ENCODE data around the gene NKPD1. TPM values are rescaled to one million over a fixed set of nuclear protein-coding genes. Genes with fewer than 3 reads are reported as not detected.

The NKPD1 gene
- total and polyA plus RNA-seq, 2 experiments from 2014 or later: 0.24 to 1.3 TPM

DNA sequence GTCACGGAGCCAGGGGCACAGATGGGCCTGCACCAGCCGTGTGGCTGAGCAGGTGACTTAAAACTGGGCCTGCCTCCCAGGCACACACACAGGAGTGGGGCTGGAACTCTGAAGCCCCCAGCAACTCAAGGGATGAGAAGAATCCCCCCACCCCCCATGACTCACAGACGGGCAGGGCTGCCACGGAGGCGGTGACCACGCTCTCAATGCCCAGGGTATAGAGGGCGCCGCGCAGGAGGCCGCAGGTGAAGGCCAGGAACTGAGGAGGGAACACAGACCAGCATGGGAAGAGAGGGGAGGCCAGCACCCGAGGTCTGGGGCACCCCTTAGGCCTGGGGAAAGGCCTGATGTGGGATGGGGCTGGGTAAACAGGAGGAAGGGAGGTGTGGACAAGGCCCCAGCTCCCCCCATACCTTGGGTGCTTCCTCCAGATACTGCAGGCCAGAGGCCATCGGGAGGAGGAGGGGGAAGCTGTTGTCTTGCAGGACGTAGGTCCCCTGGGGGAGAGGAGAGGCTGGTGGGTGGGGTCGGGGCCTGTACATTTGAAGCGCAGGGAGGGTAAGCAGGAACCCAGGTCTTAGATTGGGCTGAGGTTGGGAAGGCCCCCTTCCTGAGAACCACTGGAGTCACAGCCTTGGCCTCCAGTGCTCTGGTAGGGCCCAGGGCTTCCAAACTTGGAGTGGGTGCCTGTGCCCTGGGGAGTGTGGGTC, 3.1 kb upstream of the NKPD1 start:
- Histone ChIP-seq H2AFZ (no peak overlapping the region), H3K9me2 (ENCODE audit: insufficient read depth) (no peaks in the 10 kb centered on the region), H4K20me1 (replicated peaks; ENCODE audit: insufficient read depth) (no peaks in the 10 kb centered on the region; the same call in 1 of the 2 replicates), H3K4me3 (no peak overlapping the region), H3K27me3 (ENCODE audit: insufficient read depth) (no peaks in the 10 kb centered on the region), H3K4me2 (no peak overlapping the region), H3K36me3 (ENCODE audit: insufficient read depth) (no peaks in the 10 kb centered on the region), H3K27ac (ENCODE audit: low read depth) (no peak overlapping the region), H3K79me2 (replicated peaks; ENCODE audit: insufficient read depth) (no peaks in the 10 kb centered on the region), H3K4me1 (ENCODE audit: insufficient read depth) (0 out of 2 replicates have a peak, but pooled peaks cover 4% of the 10 kb centered on the region), H3F3A (replicated peaks; ENCODE audit: low read depth) (no peaks in the 10 kb centered on the region; the same call in 1 of the 2 replicates)
- DNase-seq (ENCODE audit: low spot score) (no peak), ATAC-seq (no peak)
- Mint-ChIP-seq H3K27ac (no peak overlapping the region), H3K4me3 (no peak overlapping the region), H3K27me3 (ENCODE audit: insufficient read depth, low read depth, poor library complexity) (peaks cover 14% of the 10 kb centered on the region), H3K4me1 (peaks cover 20% of the 10 kb centered on the region), H3K9me3 (no peaks in the 10 kb centered on the region; the same call in 2 of the 3 replicates), H3K36me3 (ENCODE audit: low read depth) (no peaks in the 10 kb centered on the region)
- no peak for TF ChIP-seq CREB1 (CRISPR knock-in tag; IDR thresholded peaks at IDR 0.05; ENCODE audit: low read depth)
- TF ChIP-seq ZNF114 (CRISPR knock-in tag; IDR thresholded peaks at IDR 0.05): no peak
- no peak for TF ChIP-seq NANOG (IDR thresholded peaks at IDR 0.05; ENCODE audit: borderline replicate concordance)
- no peak for TF ChIP-seq JUNB (IDR thresholded peaks at IDR 0.05; ENCODE audit: unreplicated experiment)
- no peak for TF ChIP-seq EZH2phosphoT487 (IDR thresholded peaks at IDR 0.05; ENCODE audit: unreplicated experiment)
- no peak for TF ChIP-seq POLR2AphosphoS5 (IDR thresholded peaks at IDR 0.05; ENCODE audit: low read depth)
- TF ChIP-seq, protein P1, sequence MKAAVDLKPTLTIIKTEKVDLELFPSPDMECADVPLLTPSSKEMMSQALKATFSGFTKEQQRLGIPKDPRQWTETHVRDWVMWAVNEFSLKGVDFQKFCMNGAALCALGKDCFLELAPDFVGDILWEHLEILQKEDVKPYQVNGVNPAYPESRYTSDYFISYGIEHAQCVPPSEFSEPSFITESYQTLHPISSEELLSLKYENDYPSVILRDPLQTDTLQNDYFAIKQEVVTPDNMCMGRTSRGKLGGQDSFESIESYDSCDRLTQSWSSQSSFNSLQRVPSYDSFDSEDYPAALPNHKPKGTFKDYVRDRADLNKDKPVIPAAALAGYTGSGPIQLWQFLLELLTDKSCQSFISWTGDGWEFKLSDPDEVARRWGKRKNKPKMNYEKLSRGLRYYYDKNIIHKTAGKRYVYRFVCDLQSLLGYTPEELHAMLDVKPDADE (IDR thresholded peaks at IDR 0.05): no peak
- TF ChIP-seq, protein P2, sequence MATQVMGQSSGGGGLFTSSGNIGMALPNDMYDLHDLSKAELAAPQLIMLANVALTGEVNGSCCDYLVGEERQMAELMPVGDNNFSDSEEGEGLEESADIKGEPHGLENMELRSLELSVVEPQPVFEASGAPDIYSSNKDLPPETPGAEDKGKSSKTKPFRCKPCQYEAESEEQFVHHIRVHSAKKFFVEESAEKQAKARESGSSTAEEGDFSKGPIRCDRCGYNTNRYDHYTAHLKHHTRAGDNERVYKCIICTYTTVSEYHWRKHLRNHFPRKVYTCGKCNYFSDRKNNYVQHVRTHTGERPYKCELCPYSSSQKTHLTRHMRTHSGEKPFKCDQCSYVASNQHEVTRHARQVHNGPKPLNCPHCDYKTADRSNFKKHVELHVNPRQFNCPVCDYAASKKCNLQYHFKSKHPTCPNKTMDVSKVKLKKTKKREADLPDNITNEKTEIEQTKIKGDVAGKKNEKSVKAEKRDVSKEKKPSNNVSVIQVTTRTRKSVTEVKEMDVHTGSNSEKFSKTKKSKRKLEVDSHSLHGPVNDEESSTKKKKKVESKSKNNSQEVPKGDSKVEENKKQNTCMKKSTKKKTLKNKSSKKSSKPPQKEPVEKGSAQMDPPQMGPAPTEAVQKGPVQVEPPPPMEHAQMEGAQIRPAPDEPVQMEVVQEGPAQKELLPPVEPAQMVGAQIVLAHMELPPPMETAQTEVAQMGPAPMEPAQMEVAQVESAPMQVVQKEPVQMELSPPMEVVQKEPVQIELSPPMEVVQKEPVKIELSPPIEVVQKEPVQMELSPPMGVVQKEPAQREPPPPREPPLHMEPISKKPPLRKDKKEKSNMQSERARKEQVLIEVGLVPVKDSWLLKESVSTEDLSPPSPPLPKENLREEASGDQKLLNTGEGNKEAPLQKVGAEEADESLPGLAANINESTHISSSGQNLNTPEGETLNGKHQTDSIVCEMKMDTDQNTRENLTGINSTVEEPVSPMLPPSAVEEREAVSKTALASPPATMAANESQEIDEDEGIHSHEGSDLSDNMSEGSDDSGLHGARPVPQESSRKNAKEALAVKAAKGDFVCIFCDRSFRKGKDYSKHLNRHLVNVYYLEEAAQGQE (IDR thresholded peaks at IDR 0.05; ENCODE audit: unreplicated experiment): no peak
- no peak for TF ChIP-seq ZNF331 (CRISPR knock-in tag; IDR thresholded peaks at IDR 0.05; ENCODE audit: low read depth)
- TF ChIP-seq EZH2 (IDR thresholded peaks at IDR 0.05; ENCODE audit: low read depth, unreplicated experiment): no peak
- TF ChIP-seq, protein P3, sequence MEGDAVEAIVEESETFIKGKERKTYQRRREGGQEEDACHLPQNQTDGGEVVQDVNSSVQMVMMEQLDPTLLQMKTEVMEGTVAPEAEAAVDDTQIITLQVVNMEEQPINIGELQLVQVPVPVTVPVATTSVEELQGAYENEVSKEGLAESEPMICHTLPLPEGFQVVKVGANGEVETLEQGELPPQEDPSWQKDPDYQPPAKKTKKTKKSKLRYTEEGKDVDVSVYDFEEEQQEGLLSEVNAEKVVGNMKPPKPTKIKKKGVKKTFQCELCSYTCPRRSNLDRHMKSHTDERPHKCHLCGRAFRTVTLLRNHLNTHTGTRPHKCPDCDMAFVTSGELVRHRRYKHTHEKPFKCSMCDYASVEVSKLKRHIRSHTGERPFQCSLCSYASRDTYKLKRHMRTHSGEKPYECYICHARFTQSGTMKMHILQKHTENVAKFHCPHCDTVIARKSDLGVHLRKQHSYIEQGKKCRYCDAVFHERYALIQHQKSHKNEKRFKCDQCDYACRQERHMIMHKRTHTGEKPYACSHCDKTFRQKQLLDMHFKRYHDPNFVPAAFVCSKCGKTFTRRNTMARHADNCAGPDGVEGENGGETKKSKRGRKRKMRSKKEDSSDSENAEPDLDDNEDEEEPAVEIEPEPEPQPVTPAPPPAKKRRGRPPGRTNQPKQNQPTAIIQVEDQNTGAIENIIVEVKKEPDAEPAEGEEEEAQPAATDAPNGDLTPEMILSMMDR (conservative IDR thresholded peaks at IDR 0.05; ENCODE audit: low read depth in 2 of 2): no peak
- TF ChIP-seq STAT1 (IDR thresholded peaks at IDR 0.05; ENCODE audit: unreplicated experiment): no peak
- TF ChIP-seq, protein P4, sequence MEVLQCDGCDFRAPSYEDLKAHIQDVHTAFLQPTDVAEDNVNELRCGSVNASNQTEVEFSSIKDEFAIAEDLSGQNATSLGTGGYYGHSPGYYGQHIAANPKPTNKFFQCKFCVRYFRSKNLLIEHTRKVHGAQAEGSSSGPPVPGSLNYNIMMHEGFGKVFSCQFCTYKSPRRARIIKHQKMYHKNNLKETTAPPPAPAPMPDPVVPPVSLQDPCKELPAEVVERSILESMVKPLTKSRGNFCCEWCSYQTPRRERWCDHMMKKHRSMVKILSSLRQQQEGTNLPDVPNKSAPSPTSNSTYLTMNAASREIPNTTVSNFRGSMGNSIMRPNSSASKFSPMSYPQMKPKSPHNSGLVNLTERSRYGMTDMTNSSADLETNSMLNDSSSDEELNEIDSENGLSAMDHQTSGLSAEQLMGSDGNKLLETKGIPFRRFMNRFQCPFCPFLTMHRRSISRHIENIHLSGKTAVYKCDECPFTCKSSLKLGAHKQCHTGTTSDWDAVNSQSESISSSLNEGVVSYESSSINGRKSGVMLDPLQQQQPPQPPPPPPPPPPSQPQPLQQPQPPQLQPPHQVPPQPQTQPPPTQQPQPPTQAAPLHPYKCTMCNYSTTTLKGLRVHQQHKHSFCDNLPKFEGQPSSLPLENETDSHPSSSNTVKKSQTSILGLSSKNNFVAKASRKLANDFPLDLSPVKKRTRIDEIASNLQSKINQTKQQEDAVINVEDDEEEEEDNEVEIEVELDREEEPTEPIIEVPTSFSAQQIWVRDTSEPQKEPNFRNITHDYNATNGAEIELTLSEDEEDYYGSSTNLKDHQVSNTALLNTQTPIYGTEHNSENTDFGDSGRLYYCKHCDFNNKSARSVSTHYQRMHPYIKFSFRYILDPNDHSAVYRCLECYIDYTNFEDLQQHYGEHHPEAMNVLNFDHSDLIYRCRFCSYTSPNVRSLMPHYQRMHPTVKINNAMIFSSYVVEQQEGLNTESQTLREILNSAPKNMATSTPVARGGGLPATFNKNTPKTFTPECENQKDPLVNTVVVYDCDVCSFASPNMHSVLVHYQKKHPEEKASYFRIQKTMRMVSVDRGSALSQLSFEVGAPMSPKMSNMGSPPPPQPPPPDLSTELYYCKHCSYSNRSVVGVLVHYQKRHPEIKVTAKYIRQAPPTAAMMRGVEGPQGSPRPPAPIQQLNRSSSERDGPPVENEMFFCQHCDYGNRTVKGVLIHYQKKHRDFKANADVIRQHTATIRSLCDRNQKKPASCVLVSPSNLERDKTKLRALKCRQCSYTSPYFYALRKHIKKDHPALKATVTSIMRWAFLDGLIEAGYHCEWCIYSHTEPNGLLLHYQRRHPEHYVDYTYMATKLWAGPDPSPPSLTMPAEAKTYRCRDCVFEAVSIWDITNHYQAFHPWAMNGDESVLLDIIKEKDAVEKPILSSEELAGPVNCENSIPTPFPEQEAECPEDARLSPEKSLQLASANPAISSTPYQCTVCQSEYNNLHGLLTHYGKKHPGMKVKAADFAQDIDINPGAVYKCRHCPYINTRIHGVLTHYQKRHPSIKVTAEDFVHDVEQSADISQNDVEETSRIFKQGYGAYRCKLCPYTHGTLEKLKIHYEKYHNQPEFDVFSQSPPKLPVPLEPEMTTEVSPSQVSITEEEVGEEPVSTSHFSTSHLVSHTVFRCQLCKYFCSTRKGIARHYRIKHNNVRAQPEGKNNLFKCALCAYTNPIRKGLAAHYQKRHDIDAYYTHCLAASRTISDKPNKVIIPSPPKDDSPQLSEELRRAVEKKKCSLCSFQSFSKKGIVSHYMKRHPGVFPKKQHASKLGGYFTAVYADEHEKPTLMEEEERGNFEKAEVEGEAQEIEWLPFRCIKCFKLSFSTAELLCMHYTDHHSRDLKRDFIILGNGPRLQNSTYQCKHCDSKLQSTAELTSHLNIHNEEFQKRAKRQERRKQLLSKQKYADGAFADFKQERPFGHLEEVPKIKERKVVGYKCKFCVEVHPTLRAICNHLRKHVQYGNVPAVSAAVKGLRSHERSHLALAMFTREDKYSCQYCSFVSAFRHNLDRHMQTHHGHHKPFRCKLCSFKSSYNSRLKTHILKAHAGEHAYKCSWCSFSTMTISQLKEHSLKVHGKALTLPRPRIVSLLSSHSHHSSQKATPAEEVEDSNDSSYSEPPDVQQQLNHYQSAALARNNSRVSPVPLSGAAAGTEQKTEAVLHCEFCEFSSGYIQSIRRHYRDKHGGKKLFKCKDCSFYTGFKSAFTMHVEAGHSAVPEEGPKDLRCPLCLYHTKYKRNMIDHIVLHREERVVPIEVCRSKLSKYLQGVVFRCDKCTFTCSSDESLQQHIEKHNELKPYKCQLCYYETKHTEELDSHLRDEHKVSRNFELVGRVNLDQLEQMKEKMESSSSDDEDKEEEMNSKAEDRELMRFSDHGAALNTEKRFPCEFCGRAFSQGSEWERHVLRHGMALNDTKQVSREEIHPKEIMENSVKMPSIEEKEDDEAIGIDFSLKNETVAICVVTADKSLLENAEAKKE (CRISPR knock-in tag; IDR thresholded peaks at IDR 0.05): no peak
